Neural cell (in vitro differentiated cells): Measurements from ENCODE around the gene FBXW8. TPM values are rescaled to one million over a fixed set of nuclear protein-coding genes. Genes with fewer than 3 reads are reported as not detected.

Source experiments
- H2AFZ ChIP-seq: fragments of 200-600, 300-800 bp; sonication (generic), shearing (Covaris generic); 2 replicates; pipeline ENCODE4 v1.6.0; 2014; ENCODE audit warnings: low read depth, mild to moderate bottlenecking, antibody characterized with exemption, low read length, moderate library complexity
- H3F3A ChIP-seq: fragments of 200-600 bp; shearing (Covaris generic); 2 replicates; pipeline ENCODE4 v1.6.1; 2016; ENCODE audit warnings: mild to moderate bottlenecking, moderate library complexity, mixed read lengths, antibody characterized with exemption, low read length; ENCODE audit not compliant: insufficient read depth, poor library complexity, severe bottlenecking
- H3K27ac ChIP-seq: fragments of 200-600, 300-800 bp; sonication (generic), shearing (Covaris generic); 2 replicates; pipeline ENCODE4 v1.5.1; 2014; ENCODE audit warnings: mild to moderate bottlenecking, low read length, moderate library complexity
- H3K27me3 ChIP-seq: fragments of 300-800, 200-600 bp; sonication (generic), shearing (Covaris generic); 2 replicates; pipeline ENCODE4 v1.6.0; 2014; ENCODE audit warnings: mild to moderate bottlenecking, low read depth, low read length, moderate library complexity; ENCODE audit not compliant: insufficient read depth
- H3K36me3 ChIP-seq: fragments of 300-800, 200-600 bp; sonication (generic), shearing (Covaris generic); 2 replicates; pipeline ENCODE4 v1.5.1; 2014; ENCODE audit warnings: mild to moderate bottlenecking, antibody characterized with exemption, low read length, moderate library complexity; ENCODE audit not compliant: insufficient read depth
- H3K4me2 ChIP-seq: fragments of 300-800, 200-600 bp; sonication (generic), shearing (Covaris generic); 2 replicates; pipeline ENCODE4 v1.6.0; 2014; ENCODE audit warnings: mild to moderate bottlenecking, low read length
- H3K4me3 ChIP-seq: fragments of 300-800, 200-600 bp; sonication (generic), shearing (Covaris generic); 2 replicates; pipeline ENCODE4 v1.5.1; 2014; ENCODE audit warnings: mild to moderate bottlenecking, low read length, moderate library complexity
- H3K79me2 ChIP-seq: fragments of 200-600 bp; shearing (Covaris generic); replicated peaks from 2 replicates; pipeline ENCODE4 v1.6.0; 2014; ENCODE audit warnings: mild to moderate bottlenecking, low read length, moderate library complexity; ENCODE audit not compliant: insufficient read depth
- H3K9ac ChIP-seq: fragments of 300-800, 200-600 bp; sonication (generic), shearing (Covaris generic); 2 replicates; pipeline ENCODE4 v1.6.1; 2016; ENCODE audit warnings: mild to moderate bottlenecking, low read length, mixed read lengths
- H3K9me2 ChIP-seq: fragments of 200-600 bp; shearing (Covaris generic); 2 replicates; pipeline ENCODE4 v1.6.1; 2016; ENCODE audit warnings: mild to moderate bottlenecking, low read length, mixed read lengths; ENCODE audit not compliant: insufficient read depth
- H3K9me3 ChIP-seq: fragments of 200-600, 300-800 bp; sonication (generic), shearing (Covaris generic); 2 replicates; pipeline ENCODE4 v1.6.1; 2016; ENCODE audit warnings: mild to moderate bottlenecking, mixed run types, low read length, moderate library complexity, mixed read lengths
- H4K20me1 ChIP-seq: fragments of 200-600 bp; shearing (Covaris generic); 2 replicates; pipeline ENCODE4 v1.6.1; 2016; ENCODE audit warnings: mild to moderate bottlenecking, mixed run types; ENCODE audit not compliant: insufficient read depth
- EP300 ChIP-seq: fragments of 450-650 bp; conservative IDR thresholded peaks from 2 replicates; pipeline ENCODE4 v1.6.1; 2014; ENCODE audit warnings: antibody characterized with exemption, mild to moderate bottlenecking, moderate library complexity; ENCODE audit not compliant: poor library complexity, severe bottlenecking
- EZH2 ChIP-seq: fragments of 200-600, 300-800 bp; shearing (Covaris generic), sonication (generic); IDR thresholded peaks from 2 replicates; pipeline ENCODE4 v1.6.1; 2014; ENCODE audit warnings: antibody characterized with exemption, low read length, borderline replicate concordance, mild to moderate bottlenecking; ENCODE audit not compliant: insufficient read depth, poor library complexity, severe bottlenecking
- MXI1 ChIP-seq: fragments of 450-650 bp; conservative IDR thresholded peaks from 2 replicates; pipeline ENCODE4 v1.6.1; 2014; ENCODE audit warnings: antibody characterized with exemption, mild to moderate bottlenecking; ENCODE audit not compliant: poor library complexity, severe bottlenecking
- POLR2AphosphoS5 ChIP-seq: IDR thresholded peaks from 2 replicates; pipeline ENCODE4 v1.6.1; 2012
- RAD21 ChIP-seq: fragments of 450-650 bp; conservative IDR thresholded peaks from 2 replicates; pipeline ENCODE4 v1.6.1; 2014; ENCODE audit warnings: antibody characterized with exemption, mild to moderate bottlenecking, moderate library complexity
- SMC3 ChIP-seq: fragments of 450-650 bp; conservative IDR thresholded peaks from 2 replicates; pipeline ENCODE4 v1.6.1; 2014; ENCODE audit warnings: antibody characterized with exemption, mild to moderate bottlenecking, moderate library complexity; ENCODE audit not compliant: poor library complexity
- TAF1 ChIP-seq: IDR thresholded peaks from 2 replicates; pipeline ENCODE4 v1.6.1; 2012; ENCODE audit warnings: low read depth
- polyA plus RNA-seq: library from polyadenylated mRNA; depleted of rRNA; stranded (reverse); fragments of >200 nt; gene quantifications from 2 replicates; pipeline ENCODE4 v1.2.3, GENCODE V29; 2014
- TF ChIP-seq, protein P1 (sequence below): fragments of 450-650 bp; IDR thresholded peaks from 2 replicates; pipeline ENCODE4 v1.5.1; 2014; ENCODE audit warnings: antibody characterized with exemption, mild to moderate bottlenecking, moderate library complexity; ENCODE audit not compliant: poor library complexity, severe bottlenecking
- TF ChIP-seq, protein P2 (sequence below): IDR thresholded peaks from 2 replicates; pipeline ENCODE4 v1.6.1; 2012; ENCODE audit warnings: borderline replicate concordance

FBXW8 gene
- polyA plus RNA-seq, 1 donor from 2014 or later, result 5.6 TPM

- peaks cover 47% of the 10 kb centered on the region for H3K27me3 ChIP-seq
- H3K36me3 ChIP-seq, result no peaks in the 10 kb centered on the region
- no peaks in the 10 kb centered on the region for H3K9me3 ChIP-seq
- no peaks in the 10 kb centered on the region for H3K79me2 ChIP-seq
- no peak overlapping the region for H2AFZ ChIP-seq
- no peak overlapping the region for H3K4me2 ChIP-seq
- TF ChIP-seq, protein P1, sequence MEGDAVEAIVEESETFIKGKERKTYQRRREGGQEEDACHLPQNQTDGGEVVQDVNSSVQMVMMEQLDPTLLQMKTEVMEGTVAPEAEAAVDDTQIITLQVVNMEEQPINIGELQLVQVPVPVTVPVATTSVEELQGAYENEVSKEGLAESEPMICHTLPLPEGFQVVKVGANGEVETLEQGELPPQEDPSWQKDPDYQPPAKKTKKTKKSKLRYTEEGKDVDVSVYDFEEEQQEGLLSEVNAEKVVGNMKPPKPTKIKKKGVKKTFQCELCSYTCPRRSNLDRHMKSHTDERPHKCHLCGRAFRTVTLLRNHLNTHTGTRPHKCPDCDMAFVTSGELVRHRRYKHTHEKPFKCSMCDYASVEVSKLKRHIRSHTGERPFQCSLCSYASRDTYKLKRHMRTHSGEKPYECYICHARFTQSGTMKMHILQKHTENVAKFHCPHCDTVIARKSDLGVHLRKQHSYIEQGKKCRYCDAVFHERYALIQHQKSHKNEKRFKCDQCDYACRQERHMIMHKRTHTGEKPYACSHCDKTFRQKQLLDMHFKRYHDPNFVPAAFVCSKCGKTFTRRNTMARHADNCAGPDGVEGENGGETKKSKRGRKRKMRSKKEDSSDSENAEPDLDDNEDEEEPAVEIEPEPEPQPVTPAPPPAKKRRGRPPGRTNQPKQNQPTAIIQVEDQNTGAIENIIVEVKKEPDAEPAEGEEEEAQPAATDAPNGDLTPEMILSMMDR, result no peak
- no peaks in the 10 kb centered on the region for H3F3A ChIP-seq
- no peaks in the 10 kb centered on the region for H4K20me1 ChIP-seq
- H3K9me2 ChIP-seq, result no peaks in the 10 kb centered on the region
- H3K9ac ChIP-seq, result no peak overlapping the region
- H3K27ac ChIP-seq, result no peak overlapping the region
- no peak overlapping the region for H3K4me3 ChIP-seq
Measured at GRCh38 chr12:116884871-116885270, 25.9 kb upstream of the FBXW8 start.

- Histone ChIP-seq H3K27me3 (peaks cover 40% of the 10 kb centered on the region), H3K79me2 (no peaks in the 10 kb centered on the region), H3F3A (no peaks in the 10 kb centered on the region), H3K9me2 (no peaks in the 10 kb centered on the region), H3K36me3 (no peaks in the 10 kb centered on the region), H3K4me3 (no peak overlapping the region), H4K20me1 (no peaks in the 10 kb centered on the region), H3K9ac (no peak overlapping the region), H2AFZ (no peak overlapping the region), H3K4me2 (no peak overlapping the region), H3K9me3 (no peaks in the 10 kb centered on the region), H3K27ac (no peak overlapping the region)
- TF ChIP-seq TAF1 (no peak), RAD21 (no peak), SMC3 (no peak), EZH2 (no peak), MXI1 (no peak)
Measured at GRCh38 chr12:116885491-116885890, 25.3 kb upstream of the FBXW8 start.

- H3K27me3 ChIP-seq, result peaks cover 25% of the 10 kb centered on the region
- no peak for TF ChIP-seq MXI1
- TF ChIP-seq EP300, result no peak
- no peak for TF ChIP-seq EZH2
- TF ChIP-seq POLR2AphosphoS5, result no peak
- TF ChIP-seq SMC3, result no peak
- TF ChIP-seq TAF1, result no peak
- TF ChIP-seq, protein P1, result no peak
- TF ChIP-seq RAD21, result no peak
- TF ChIP-seq, protein P2, sequence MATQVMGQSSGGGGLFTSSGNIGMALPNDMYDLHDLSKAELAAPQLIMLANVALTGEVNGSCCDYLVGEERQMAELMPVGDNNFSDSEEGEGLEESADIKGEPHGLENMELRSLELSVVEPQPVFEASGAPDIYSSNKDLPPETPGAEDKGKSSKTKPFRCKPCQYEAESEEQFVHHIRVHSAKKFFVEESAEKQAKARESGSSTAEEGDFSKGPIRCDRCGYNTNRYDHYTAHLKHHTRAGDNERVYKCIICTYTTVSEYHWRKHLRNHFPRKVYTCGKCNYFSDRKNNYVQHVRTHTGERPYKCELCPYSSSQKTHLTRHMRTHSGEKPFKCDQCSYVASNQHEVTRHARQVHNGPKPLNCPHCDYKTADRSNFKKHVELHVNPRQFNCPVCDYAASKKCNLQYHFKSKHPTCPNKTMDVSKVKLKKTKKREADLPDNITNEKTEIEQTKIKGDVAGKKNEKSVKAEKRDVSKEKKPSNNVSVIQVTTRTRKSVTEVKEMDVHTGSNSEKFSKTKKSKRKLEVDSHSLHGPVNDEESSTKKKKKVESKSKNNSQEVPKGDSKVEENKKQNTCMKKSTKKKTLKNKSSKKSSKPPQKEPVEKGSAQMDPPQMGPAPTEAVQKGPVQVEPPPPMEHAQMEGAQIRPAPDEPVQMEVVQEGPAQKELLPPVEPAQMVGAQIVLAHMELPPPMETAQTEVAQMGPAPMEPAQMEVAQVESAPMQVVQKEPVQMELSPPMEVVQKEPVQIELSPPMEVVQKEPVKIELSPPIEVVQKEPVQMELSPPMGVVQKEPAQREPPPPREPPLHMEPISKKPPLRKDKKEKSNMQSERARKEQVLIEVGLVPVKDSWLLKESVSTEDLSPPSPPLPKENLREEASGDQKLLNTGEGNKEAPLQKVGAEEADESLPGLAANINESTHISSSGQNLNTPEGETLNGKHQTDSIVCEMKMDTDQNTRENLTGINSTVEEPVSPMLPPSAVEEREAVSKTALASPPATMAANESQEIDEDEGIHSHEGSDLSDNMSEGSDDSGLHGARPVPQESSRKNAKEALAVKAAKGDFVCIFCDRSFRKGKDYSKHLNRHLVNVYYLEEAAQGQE, result no peak
- H3K79me2 ChIP-seq, result no peaks in the 10 kb centered on the region
Measured at GRCh38 chr12:116887244-116887643, 23.5 kb upstream of the FBXW8 start.

More at GRCh38 chr12:116887244-116887643, 23.5 kb upstream of the FBXW8 start:
- Histone ChIP-seq H3K9me3 (no peaks in the 10 kb centered on the region), H3K4me2 (no peak overlapping the region), H4K20me1 (no peaks in the 10 kb centered on the region), H3F3A (no peaks in the 10 kb centered on the region), H3K9me2 (no peaks in the 10 kb centered on the region), H2AFZ (no peak overlapping the region), H3K4me3 (no peak overlapping the region), H3K27ac (no peak overlapping the region), H3K36me3 (no peaks in the 10 kb centered on the region), H3K9ac (no peak overlapping the region)
